Spleen (tissue), 11 donors: ENCODE measurements around the gene YPEL3. TPM values are rescaled to one million over a fixed set of nuclear protein-coding genes. Genes with fewer than 3 reads are reported as not detected.

ENCODE experiments used
- DNase-seq: peaks from one replicate; pipeline ENCODE4 v3.0.0-alpha.2; 2020
- H3K27ac ChIP-seq, 8 donors: fragments of 200-600 bp; sonication (generic) in 7 of 8; 1 replicate in 4 of 8; 2 replicates in 4 of 8; pipeline versions ENCODE4 v1.5.0 to v1.8.0; 2016 to 2021; ENCODE audit warnings: inconsistent platforms in 4 of 8, mild to moderate bottlenecking in 4 of 8, moderate library complexity in 1 of 8
- H3K27me3 ChIP-seq, 7 donors: fragments of 200-600 bp; sonication (generic) in 6 of 7; replicated peaks in 1 of 7; 1 replicate in 4 of 7; 2 replicates in 3 of 7; pipeline versions ENCODE4 v1.5.0 to v1.8.0; 2016 to 2021; ENCODE audit warnings: inconsistent platforms in 3 of 7, mild to moderate bottlenecking in 1 of 7
- H3K36me3 ChIP-seq, 6 donors: fragments of 200-600 bp; sonication (generic) in 5 of 6; 1 replicate in 4 of 6; 2 replicates in 2 of 6; pipeline versions ENCODE4 v1.5.0 to v1.8.0; 2016 to 2021; ENCODE audit warnings: inconsistent platforms in 2 of 6
- H3K4me1 ChIP-seq, 6 donors: fragments of 200-600 bp; sonication (generic) in 5 of 6; 1 replicate in 3 of 6; 2 replicates in 3 of 6; pipeline versions ENCODE4 v1.5.0 to v1.8.0; 2016 to 2021; ENCODE audit warnings: inconsistent platforms in 3 of 6
- H3K4me3 ChIP-seq, 8 donors: fragments of 200-600 bp; sonication (generic) in 7 of 8; 1 replicate in 4 of 8; 2 replicates in 4 of 8; pipeline versions ENCODE4 v1.5.0 to v1.8.0; 2016 to 2021; ENCODE audit warnings: inconsistent platforms in 4 of 8, mild to moderate bottlenecking in 4 of 8, moderate library complexity in 2 of 8
- H3K9me3 ChIP-seq, 8 donors: fragments of 200-600 bp; sonication (generic) in 7 of 8; 1 replicate in 4 of 8; 2 replicates in 4 of 8; pipeline versions ENCODE4 v1.5.0 to v1.8.0; 2016 to 2021; ENCODE audit warnings: inconsistent platforms in 4 of 8
- POLR2A ChIP-seq, 3 donors: fragments of 450-650 bp; IDR thresholded peaks; one replicate each; pipeline ENCODE4 v1.5.1; 2017; ENCODE audit warnings: antibody characterized with exemption in 3 of 3, mild to moderate bottlenecking in 1 of 3
- POLR2AphosphoS5 ChIP-seq, 3 donors: sonication (generic); formaldehyde crosslinking; IDR thresholded peaks; one replicate each; pipeline ENCODE4 v1.5.1; 2017; ENCODE audit warnings: antibody characterized with exemption in 3 of 3
- WGBS, 5 donors: extraction: QIAGEN DNeasy Blood & Tissue Kit in 3 of 5; methylation state at CpG; one replicate each; pipeline versions ENCODE4 v1.1.5 to v1.1.7; 2013 to 2018; 5-methylcytosine and 5-hydroxymethylcytosine counted together
- intact Hi-C: fragments of 100-400 bp; cut with DNase I; formaldehyde crosslinking; loops from one replicate; pipeline ENCODE4 v1.15.0; 2023; ENCODE audit warnings: low total_unique reads
- polyA plus RNA-seq, 3 donors: library from polyadenylated mRNA; stranded (reverse); fragments of 200-250 nt; gene quantifications; one replicate each; pipeline ENCODE4 v1.2.1, GENCODE V29; 2013
- total RNA-seq, 7 donors: library from RNA; depleted of rRNA in 3 of 7; stranded (reverse); fragments of >200 nt in 3 of 7; fragmentation: NEBNext Ultra II Directional in 4 of 7; extraction: Animal tissue kit (Norgen Biotek cat#: 25700) in 4 of 7; gene quantifications; one replicate each; pipeline versions ENCODE4 v1.1.0 to v1.2.1, GENCODE V29; 2016 to 2021
- TF ChIP-seq, protein P1 (sequence below), 11 experiments: fragments of 200-600 bp in 7 of 11; fragments of 450-650 bp in 4 of 11; sonication (generic) in 4 of 11; IDR thresholded peaks in 8 of 11; conservative IDR thresholded peaks in 3 of 11; 1 replicate in 7 of 11; 2 replicates in 4 of 11; pipeline versions ENCODE4 v1.4.0 to v1.8.0; 2016 to 2021; ENCODE audit warnings: antibody characterized with exemption in 11 of 11, inconsistent platforms in 4 of 11, mild to moderate bottlenecking in 1 of 11
- donor health status: healthy with polysubstance abuse.
- donor health status: DM: no; HTN: no; CAD: no; lungs with moderate emphysema.
- donor health status: DM: no; HTN: no; CAD: no.
- donor health status: Bipolar disorder and iron deficiency.
- donor health status: healthy.
- donor health status: DM: no; HTN: no; CAD: no.
- donor health status: DM: yes; HTN: yes; CAD: no.

Gene YPEL3
- total and polyA plus RNA-seq, 10 donors: 108 to 234 (median 143) TPM

DNA sequence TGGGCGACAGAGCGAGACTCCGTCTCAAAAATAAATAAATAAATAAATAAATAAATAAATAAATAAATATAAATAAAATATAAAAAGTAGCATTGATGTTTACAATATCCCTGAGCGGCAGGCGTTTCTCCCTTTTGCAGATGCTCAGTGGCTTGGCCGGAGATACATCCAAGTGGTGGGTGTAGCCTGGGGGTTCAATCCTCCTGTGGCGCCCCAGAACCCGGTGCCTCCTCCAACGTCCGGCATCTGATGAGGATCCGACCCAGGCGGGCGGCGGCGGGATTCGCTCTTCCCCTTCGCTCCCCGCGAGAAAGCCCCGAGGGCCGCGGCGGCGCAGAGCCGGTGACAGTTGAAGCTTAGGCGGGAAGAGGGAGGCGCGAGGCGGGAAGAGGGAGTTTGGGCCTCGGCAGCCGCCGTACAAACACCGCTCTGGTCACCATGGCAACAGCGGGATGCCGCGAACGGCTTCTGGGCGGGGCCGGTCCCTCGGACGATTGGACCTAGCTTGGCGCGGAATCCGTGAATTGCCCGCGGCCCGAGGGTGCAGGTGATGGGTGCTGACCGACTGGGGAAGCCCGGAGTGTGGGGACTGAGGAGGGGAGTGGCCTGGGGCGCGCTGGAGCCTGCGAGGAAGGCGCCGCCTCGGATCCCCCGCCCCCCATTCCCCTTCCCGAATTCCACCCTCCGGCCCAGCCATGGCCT, 43.2 kb downstream of the YPEL3 start:
- 4 to 6% (median 5%) methylated on average over 43 to 58 of the region's 58 CpGs for WGBS, 5 donors
- peak; percentile 97 for DNase-seq
- Histone ChIP-seq H3K4me1 (peaks cover 6 to 37% (median 20%) of the 10 kb centered on the region in 6 donors), H3K9me3 (no peaks in the 10 kb centered on the region), H3K4me3 (peak overlapping the region; percentile 61 to 96 (median 83)), H3K27me3 (no peaks in the 10 kb centered on the region), H3K36me3 (no peaks in the 10 kb centered on the region), H3K27ac (peak overlapping the region in 7 of 8 donors; percentile 22 to 74 (median 62))
- TF ChIP-seq, protein P1, sequence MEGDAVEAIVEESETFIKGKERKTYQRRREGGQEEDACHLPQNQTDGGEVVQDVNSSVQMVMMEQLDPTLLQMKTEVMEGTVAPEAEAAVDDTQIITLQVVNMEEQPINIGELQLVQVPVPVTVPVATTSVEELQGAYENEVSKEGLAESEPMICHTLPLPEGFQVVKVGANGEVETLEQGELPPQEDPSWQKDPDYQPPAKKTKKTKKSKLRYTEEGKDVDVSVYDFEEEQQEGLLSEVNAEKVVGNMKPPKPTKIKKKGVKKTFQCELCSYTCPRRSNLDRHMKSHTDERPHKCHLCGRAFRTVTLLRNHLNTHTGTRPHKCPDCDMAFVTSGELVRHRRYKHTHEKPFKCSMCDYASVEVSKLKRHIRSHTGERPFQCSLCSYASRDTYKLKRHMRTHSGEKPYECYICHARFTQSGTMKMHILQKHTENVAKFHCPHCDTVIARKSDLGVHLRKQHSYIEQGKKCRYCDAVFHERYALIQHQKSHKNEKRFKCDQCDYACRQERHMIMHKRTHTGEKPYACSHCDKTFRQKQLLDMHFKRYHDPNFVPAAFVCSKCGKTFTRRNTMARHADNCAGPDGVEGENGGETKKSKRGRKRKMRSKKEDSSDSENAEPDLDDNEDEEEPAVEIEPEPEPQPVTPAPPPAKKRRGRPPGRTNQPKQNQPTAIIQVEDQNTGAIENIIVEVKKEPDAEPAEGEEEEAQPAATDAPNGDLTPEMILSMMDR (IDR thresholded peaks at IDR 0.05 in 8 of 11, conservative IDR thresholded peaks at IDR 0.05 in 3 of 11): no peak
- TF ChIP-seq POLR2AphosphoS5 (IDR thresholded peaks at IDR 0.05): peak; percentile 81 to 91 (median 91)
- intact Hi-C loops: no loop called here

DNA sequence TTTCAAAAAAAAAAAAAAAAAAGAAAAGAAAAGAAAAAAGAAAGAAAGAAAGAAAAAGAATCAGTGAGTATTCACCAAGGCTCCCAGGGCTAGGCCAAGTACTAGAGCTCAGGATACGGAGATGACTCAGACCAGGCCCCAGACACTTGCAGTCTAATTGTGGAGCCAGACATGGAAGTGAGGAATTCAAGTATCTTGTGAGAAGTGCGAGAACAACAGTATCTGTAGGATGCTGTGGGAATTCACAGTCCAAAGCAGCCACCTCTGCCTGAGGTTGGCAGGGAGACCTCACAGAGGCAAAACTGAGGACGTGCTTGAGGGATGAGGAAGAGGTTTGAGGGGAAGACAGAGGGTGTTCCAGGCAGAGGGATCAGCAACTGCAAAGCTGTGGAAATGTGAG, 44.5 kb downstream of the YPEL3 start:
- no peak overlapping the region for H3K27ac ChIP-seq
- intact Hi-C loops: no loop called here
- no peaks in the 10 kb centered on the region for H3K27me3 ChIP-seq
- 81 to 91% (median 83%) methylated on average over 3 of the region's 3 CpGs for WGBS, 5 donors
- TF ChIP-seq POLR2AphosphoS5 (IDR thresholded peaks at IDR 0.05) (no peak), POLR2A (IDR thresholded peaks at IDR 0.05) (no peak)
- TF ChIP-seq, protein P1 (IDR thresholded peaks at IDR 0.05 in 8 of 11, conservative IDR thresholded peaks at IDR 0.05 in 3 of 11): no peak
- no peaks in the 10 kb centered on the region for H3K36me3 ChIP-seq
- H3K9me3 ChIP-seq: no peaks in the 10 kb centered on the region
- H3K4me1 ChIP-seq: peaks cover 6 to 37% (median 20%) of the 10 kb centered on the region in 6 donors
- H3K4me3 ChIP-seq: no peak overlapping the region
- DNase-seq: no peak

DNA sequence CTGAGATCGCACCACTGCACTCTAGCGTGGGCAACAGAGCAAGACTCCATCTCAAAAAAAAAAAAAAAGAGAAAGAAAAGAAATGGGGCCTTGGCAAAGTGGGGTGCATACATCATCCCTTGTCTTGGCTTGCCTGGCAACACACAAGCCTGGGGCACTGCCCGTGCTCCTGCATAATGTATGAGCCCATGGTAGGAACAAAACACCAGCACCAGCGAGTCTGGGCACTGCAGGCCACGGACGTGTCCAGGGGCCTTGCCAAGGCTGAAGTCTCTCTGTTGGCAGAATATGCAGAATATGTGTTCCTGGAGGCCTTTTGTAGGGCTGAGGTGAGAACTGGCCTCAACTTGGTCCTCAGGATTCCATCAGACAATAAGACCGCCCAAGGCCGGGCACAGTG, 46.1 kb downstream of the YPEL3 start:
- Histone ChIP-seq H3K4me3 (no peak overlapping the region), H3K4me1 (peaks cover 6 to 31% (median 18%) of the 10 kb centered on the region in 6 donors), H3K27me3 (no peaks in the 10 kb centered on the region), H3K36me3 (no peaks in the 10 kb centered on the region), H3K9me3 (no peaks in the 10 kb centered on the region), H3K27ac (no peak overlapping the region)
- WGBS, 5 donors: 94 to 98% (median 96%) methylated on average over 8 of the region's 8 CpGs
- DNase-seq: no peak
- TF ChIP-seq, protein P1 (IDR thresholded peaks at IDR 0.05 in 8 of 11, conservative IDR thresholded peaks at IDR 0.05 in 3 of 11): no peak
- no peak for TF ChIP-seq POLR2AphosphoS5 (IDR thresholded peaks at IDR 0.05)
- no peak for TF ChIP-seq POLR2A (IDR thresholded peaks at IDR 0.05)
- intact Hi-C loops: no loop called here

DNA sequence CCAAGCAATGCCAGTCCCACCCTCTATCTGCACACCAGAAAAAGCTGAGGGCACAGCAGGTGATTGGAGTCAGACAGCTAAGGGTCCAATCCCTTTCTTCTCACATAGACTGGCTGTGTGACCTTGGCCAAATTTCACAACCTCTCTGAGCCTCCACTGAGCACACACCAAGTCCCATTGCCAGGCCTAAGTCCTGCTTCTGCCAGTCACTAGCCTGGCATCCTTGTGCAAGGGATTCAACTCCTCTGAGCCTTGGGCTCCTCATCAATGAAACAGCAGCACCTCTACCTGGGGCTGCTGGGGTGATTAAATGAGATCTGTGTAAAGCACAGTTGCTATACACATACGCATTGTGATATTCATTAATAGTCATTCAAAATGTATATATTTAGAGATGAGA, 49.4 kb downstream of the YPEL3 start:
- DNase-seq: no peak
- intact Hi-C loops: no loop called here
- H3K4me1 ChIP-seq: peaks cover 0 to 5% (median 0%) of the 10 kb centered on the region in 6 donors
- WGBS, 5 donors: 86 to 100% (median 94%) methylated on average over 1 of the region's 1 CpG
- H3K27ac ChIP-seq: no peak overlapping the region
- H3K27me3 ChIP-seq: peaks cover 0 to 8% (median 0%) of the 10 kb centered on the region in 7 donors
- H3K36me3 ChIP-seq: no peaks in the 10 kb centered on the region
- H3K9me3 ChIP-seq: no peaks in the 10 kb centered on the region
- no peak overlapping the region for H3K4me3 ChIP-seq
- TF ChIP-seq POLR2AphosphoS5 (IDR thresholded peaks at IDR 0.05): no peak
- TF ChIP-seq, protein P1 (IDR thresholded peaks at IDR 0.05 in 8 of 11, conservative IDR thresholded peaks at IDR 0.05 in 3 of 11): no peak
- TF ChIP-seq POLR2A (IDR thresholded peaks at IDR 0.05): no peak
